ENCODE results near the gene PLEKHS1. TPM values are rescaled to one million over a fixed set of nuclear protein-coding genes. Genes with fewer than 3 reads are reported as not detected.
A peak's percentile ranks its signal among the peaks of the same experiment; 100 is the strongest.

PLEKHS1 gene
- not detected in 2 replicates for total RNA-seq

DNA sequence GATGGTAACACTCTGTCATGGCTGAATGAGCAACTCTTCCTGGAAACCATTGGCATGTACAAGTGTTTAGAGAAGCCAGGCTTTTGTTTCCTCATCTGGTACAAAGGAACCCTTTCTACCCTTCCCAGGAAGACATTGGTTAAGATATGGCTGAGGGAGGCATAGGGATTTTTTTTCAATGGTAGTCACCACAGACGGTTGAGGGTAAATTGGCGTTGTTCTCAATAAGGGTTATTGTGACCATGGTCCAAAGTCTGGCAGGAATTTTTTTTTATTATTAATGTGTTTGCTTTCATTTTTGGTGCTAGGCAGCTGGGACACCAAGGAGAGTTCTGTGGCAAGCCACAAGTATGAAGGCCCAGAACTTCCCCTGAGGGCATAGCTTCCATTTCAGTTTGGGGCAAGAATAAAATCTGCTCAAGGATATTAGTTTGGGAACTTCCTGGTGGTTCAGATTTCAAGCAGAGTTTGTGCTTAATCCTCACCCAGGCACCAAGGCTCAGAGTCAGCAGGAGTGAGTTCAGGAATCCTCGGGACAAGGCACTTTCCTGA lies at the start of gene PLEKHS1:
Gene PLEKHS1 (plus strand): TSS at position 502 of the 552 bp plus-strand sequence. CDS start 3,596 bp downstream, outside the sequence.
- no peaks in the 10 kb centered on the region for H3K27me3 ChIP-seq (ENCODE audit: control insufficient read depth, insufficient read depth, low read length)
- TF ChIP-seq, protein P1, sequence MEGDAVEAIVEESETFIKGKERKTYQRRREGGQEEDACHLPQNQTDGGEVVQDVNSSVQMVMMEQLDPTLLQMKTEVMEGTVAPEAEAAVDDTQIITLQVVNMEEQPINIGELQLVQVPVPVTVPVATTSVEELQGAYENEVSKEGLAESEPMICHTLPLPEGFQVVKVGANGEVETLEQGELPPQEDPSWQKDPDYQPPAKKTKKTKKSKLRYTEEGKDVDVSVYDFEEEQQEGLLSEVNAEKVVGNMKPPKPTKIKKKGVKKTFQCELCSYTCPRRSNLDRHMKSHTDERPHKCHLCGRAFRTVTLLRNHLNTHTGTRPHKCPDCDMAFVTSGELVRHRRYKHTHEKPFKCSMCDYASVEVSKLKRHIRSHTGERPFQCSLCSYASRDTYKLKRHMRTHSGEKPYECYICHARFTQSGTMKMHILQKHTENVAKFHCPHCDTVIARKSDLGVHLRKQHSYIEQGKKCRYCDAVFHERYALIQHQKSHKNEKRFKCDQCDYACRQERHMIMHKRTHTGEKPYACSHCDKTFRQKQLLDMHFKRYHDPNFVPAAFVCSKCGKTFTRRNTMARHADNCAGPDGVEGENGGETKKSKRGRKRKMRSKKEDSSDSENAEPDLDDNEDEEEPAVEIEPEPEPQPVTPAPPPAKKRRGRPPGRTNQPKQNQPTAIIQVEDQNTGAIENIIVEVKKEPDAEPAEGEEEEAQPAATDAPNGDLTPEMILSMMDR (IDR thresholded peaks at IDR 0.05; ENCODE audit: insufficient read depth, low read length, severe bottlenecking): no peak
- no peak within 1 kb of the TSS for H3K4me3 ChIP-seq (ENCODE audit: low read depth, low read length)
- FAIRE-seq (no peak), DNase-seq (ENCODE audit: low read depth) (peak; percentile 10)
- no peaks in the 10 kb centered on the region for H3K36me3 ChIP-seq (ENCODE audit: control insufficient read depth, insufficient read depth, low read length)

DNA sequence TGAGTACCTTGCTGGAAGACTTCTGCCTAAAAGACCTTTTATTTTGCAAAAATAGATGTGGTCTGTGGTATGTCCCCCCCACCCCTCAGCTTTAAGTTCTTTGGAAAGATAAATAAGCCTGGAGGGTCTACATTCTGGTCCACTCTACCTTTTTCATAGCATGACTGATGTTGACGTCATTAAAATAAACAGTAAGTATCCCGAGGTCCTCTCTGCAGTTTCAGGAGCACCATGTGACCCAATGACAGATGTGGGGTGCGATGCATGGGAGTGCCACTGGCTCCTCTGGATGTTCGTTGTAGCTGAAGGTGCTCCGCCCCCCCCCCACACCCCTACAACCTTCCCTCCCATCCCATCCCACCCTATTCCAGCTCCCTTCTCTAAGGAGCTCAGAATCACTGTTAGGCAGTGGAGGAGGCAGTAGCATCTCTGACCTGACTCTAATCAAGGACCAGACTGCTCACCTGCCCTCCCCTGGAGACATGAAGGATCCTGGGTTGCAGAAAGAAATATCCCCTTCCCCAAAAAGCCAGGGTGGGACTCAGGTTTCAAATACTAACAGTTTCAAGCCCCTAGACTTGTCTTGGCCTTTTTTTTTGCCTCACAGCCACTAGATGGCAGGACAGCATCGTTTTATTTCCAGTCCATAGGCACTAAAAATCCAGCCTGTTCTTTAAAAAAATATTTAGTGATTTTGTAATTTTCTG lies 46.7 kb upstream of the PLEKHS1 start:
- H3K4me3 ChIP-seq (ENCODE audit: low read depth, low read length): no peak overlapping the region
- peak; percentile 55 for DNase-seq (ENCODE audit: low read depth)
- FAIRE-seq: no peak
- TF ChIP-seq, protein P1 (IDR thresholded peaks at IDR 0.05; ENCODE audit: insufficient read depth, low read length, severe bottlenecking): peak; percentile 52
- H3K27me3 ChIP-seq (ENCODE audit: control insufficient read depth, insufficient read depth, low read length): no peaks in the 10 kb centered on the region
- H3K36me3 ChIP-seq (ENCODE audit: control insufficient read depth, insufficient read depth, low read length): no peaks in the 10 kb centered on the region

DNA sequence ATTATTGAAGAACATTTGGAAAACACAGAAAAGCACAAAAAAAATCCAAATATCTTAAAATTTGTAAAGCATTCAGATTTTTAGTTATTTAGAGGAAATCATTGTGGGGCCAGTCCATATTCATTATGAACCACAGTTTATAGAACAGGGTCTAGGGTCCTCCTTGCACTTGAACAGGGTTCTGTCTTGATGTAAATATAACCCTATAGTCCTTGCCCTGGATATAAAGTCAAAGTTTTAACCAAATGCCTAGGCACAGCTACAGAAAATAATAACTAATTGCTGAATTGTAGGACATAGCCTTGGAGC lies 46.2 kb upstream of the PLEKHS1 start:
- FAIRE-seq (no peak), DNase-seq (ENCODE audit: low read depth) (no peak)
- Histone ChIP-seq H3K4me3 (ENCODE audit: low read depth, low read length) (no peak overlapping the region), H3K36me3 (ENCODE audit: control insufficient read depth, insufficient read depth, low read length) (no peaks in the 10 kb centered on the region), H3K27me3 (ENCODE audit: control insufficient read depth, insufficient read depth, low read length) (no peaks in the 10 kb centered on the region)
- TF ChIP-seq, protein P1 (IDR thresholded peaks at IDR 0.05; ENCODE audit: insufficient read depth, low read length, severe bottlenecking): no peak

DNA sequence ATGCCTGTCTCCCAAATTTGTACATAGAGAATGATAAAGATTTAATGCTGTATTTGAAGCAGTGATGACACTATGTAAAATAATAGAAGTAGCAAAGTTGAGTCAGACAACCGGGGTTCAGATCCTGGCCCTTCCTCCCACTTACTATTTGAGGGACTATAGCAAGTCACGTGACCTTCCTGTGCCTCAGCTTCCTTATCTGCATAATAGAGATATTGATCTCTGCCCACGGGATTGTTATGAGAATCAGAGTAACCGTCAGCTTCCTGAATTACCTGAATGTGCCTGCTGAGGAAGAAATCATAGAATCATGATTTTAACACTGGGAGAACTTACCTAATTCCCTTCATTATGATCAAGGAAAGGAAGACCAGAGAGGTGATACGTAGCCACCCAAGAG lies 44.9 kb upstream of the PLEKHS1 start:
- Histone ChIP-seq H3K36me3 (ENCODE audit: control insufficient read depth, insufficient read depth, low read length) (no peaks in the 10 kb centered on the region), H3K4me3 (ENCODE audit: low read depth, low read length) (no peak overlapping the region), H3K27me3 (ENCODE audit: control insufficient read depth, insufficient read depth, low read length) (no peaks in the 10 kb centered on the region)
- TF ChIP-seq, protein P1 (IDR thresholded peaks at IDR 0.05; ENCODE audit: insufficient read depth, low read length, severe bottlenecking): no peak
- FAIRE-seq: peak; percentile 18
- no peak for DNase-seq (ENCODE audit: low read depth)

DNA sequence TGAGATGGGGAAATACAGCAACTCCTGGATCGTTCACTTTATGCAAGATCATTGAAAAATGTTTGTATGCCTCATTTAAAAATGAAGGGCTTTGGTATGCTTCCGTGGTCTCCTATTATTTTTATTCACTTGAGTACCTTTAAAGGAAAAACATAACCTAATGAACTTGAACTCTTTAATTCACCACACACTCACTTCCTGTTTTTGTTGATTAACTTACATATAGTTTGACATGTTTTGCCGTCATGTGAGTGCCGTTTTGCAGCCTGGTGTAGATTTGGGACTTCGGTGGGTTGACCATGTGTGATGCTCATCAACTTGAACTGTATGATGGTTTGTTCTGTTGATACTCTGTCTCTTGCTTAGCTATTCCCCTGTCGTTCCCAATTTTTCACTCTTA lies 42.8 kb upstream of the PLEKHS1 start:
- no peaks in the 10 kb centered on the region for H3K27me3 ChIP-seq (ENCODE audit: control insufficient read depth, insufficient read depth, low read length)
- TF ChIP-seq, protein P1 (IDR thresholded peaks at IDR 0.05; ENCODE audit: insufficient read depth, low read length, severe bottlenecking): no peak
- H3K4me3 ChIP-seq (ENCODE audit: low read depth, low read length): no peak overlapping the region
- no peaks in the 10 kb centered on the region for H3K36me3 ChIP-seq (ENCODE audit: control insufficient read depth, insufficient read depth, low read length)
- no peak for FAIRE-seq
- no peak for DNase-seq (ENCODE audit: low read depth)
